ENCODE data around the gene SNX25. TPM values are rescaled to one million over a fixed set of nuclear protein-coding genes. Genes with fewer than 3 reads are reported as not detected.

Gene SNX25
- total RNA-seq, 3 donors from 2014 or later (not counting 1 experiment from before 2014, with no cell fraction given) = 15.5 to 18.0 (median 16.6) TPM

DNA sequence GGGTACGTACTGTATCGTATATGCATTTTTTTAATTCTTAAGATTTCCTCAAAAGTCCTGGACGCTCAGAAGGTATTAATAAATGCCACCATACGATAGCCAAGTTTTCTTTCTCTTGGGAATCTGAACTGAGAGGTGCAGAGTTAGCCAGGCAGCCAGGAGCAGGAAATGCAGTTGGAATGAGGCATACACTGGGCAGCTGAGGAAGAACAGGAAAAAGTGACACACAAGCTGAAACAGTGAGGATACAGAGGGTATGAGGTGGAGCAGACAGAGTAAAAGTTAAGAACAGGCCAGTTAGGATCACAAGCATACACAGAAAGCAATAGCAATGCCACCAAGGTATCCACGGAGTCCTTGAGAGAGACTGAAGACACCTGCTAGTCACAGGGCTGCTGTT, 203.0 kb downstream of the SNX25 start:
- Mint-ChIP-seq H3K27ac (no peak overlapping the region), H3K27me3 (ENCODE audit: low read depth in 2 of 2) (no peaks in the 10 kb centered on the region), H3K4me1 (no peaks in the 10 kb centered on the region), H3K9me3 (no peaks in the 10 kb centered on the region), H3K4me3 (no peak overlapping the region), H3K36me3 (peaks cover 8% of the 10 kb centered on the region)
- H3K9me3 ChIP-seq (ENCODE audit: control insufficient read depth, insufficient read depth, low read length) = no peaks in the 10 kb centered on the region
- no peaks in the 10 kb centered on the region for H3K27me3 ChIP-seq (ENCODE audit: control insufficient read depth, insufficient read depth, low read length)
- ATAC-seq = no peak
- TF ChIP-seq CTCF (IDR thresholded peaks at IDR 0.05) = no peak
- over 99% methylated on average over 5 of the region's 5 CpGs for WGBS (ENCODE audit: insufficient coverage)
- no peak for DNase-seq
- intact Hi-C loops (cut with micrococcal nuclease) = no loop called here
- peaks cover 43% of the 10 kb centered on the region for H3K36me3 ChIP-seq (ENCODE audit: control insufficient read depth, insufficient read depth, low read length)
- H3K27ac ChIP-seq (ENCODE audit: low read length) = no peak overlapping the region
- H3K4me1 ChIP-seq (ENCODE audit: control insufficient read depth, insufficient read depth, low read length) = no peaks in the 10 kb centered on the region
- H3K4me3 ChIP-seq (ENCODE audit: low read length) = no peak overlapping the region

Other genes starting within 250 kb of the SNX25 start
- not detected for gene HELT, start 191.1 kb upstream of the SNX25 start, total RNA-seq
- gene SLC25A4, start 66.3 kb upstream of the SNX25 start, total RNA-seq = 1 to 10 TPM; 5.6 to 8.2 (median 7.5) TPM
- 10 to 100 TPM; 25.7 to 30.5 (median 25.9) TPM for gene CFAP97, start 5.6 kb upstream of the SNX25 start, total RNA-seq
- gene LRP2BP, start 186.3 kb downstream of the SNX25 start, total RNA-seq = 1 to 10 TPM; 1.7 to 2.4 (median 2.2) TPM
- gene ANKRD37, start 187.2 kb downstream of the SNX25 start, total RNA-seq = 10 to 100 TPM; 12.9 to 18.6 (median 13.1) TPM
- gene UFSP2, start 216.4 kb downstream of the SNX25 start, total RNA-seq = 10 to 100 TPM; 14.0 to 18.8 (median 16.7) TPM

Measured in natural killer cell (primary cell).